Endothelial cell of umbilical vein (primary cell): ENCODE data around the gene RBM17. TPM values are rescaled to one million over a fixed set of nuclear protein-coding genes. Genes with fewer than 3 reads are reported as not detected.

ENCODE experiments used
- BruUV-seq: library from RNA; stranded (reverse); fragments of 400-500 nt; replicated peaks from 2 replicates; lab custom pipeline; 2021; lab: Mats Ljungman, UMichigan
- CTCF ChIA-PET: fragments of 300-600, 350-600 bp; sonication (Branson Sonifier 250); formaldehyde crosslinking; loops from one replicate; lab custom pipeline; 2021; ENCODE audit warnings: antibody characterized with exemption, inconsistent platforms; lab: Charles Lee
- POLR2A ChIA-PET: fragments of 300-600, 350-600 bp; sonication (Branson Sonifier 250); formaldehyde crosslinking; loops from one replicate; lab custom pipeline; 2021; ENCODE audit warnings: antibody characterized with exemption, inconsistent platforms; lab: Charles Lee
- DNase-seq: peaks from one replicate; pipeline ENCODE4 v3.0.0-alpha.2; 2011; ENCODE audit warnings: low read depth, low spot score
- FAIRE-seq: peaks from 2 replicates; lab custom pipeline; 2011; peaks lifted over from hg19 to GRCh38; lab: Jason Lieb, UNC
- H2AFZ ChIP-seq: 2 replicates; pipeline ENCODE4 v1.6.0; 2012; ENCODE audit warnings: low read depth, low read length, control low read depth, inconsistent platforms
- H3K27ac ChIP-seq: 2 replicates; pipeline ENCODE4 v1.5.1; 2011; ENCODE audit warnings: low read depth, mild to moderate bottlenecking, control low read depth, low read length, moderate library complexity; ENCODE audit not compliant: insufficient read depth
- H3K27me3 ChIP-seq, 2 experiments: 2 replicates each; pipeline versions ENCODE4 v1.6.0 to v1.6.1; 2011; ENCODE audit warnings: low read length in 2 of 2, mixed read lengths in 1 of 2; ENCODE audit not compliant: control insufficient read depth in 2 of 2, insufficient read depth in 2 of 2
- H3K36me3 ChIP-seq, 2 experiments: 2 replicates in 1 of 2; 3 replicates in 1 of 2; pipeline ENCODE4 v1.5.1; 2011; ENCODE audit warnings: low read length in 2 of 2, mild to moderate bottlenecking in 1 of 2, moderate library complexity in 1 of 2; ENCODE audit not compliant: control insufficient read depth in 2 of 2, insufficient read depth in 2 of 2; ENCODE audit errors: extremely low read depth in 1 of 2
- H3K4me1 ChIP-seq: 3 replicates; pipeline ENCODE4 v1.5.1; 2011; ENCODE audit warnings: mild to moderate bottlenecking, low read length; ENCODE audit not compliant: control insufficient read depth, insufficient read depth; ENCODE audit errors: extremely low read depth
- H3K4me2 ChIP-seq: 2 replicates; pipeline ENCODE4 v1.6.1; 2011; ENCODE audit warnings: low read length, control low read depth, mixed read lengths; ENCODE audit not compliant: insufficient read depth
- H3K4me3 ChIP-seq, 3 experiments: fragments of 200-600 bp in 1 of 3; sonication (generic), shearing (Covaris generic) in 1 of 3; replicated peaks in 1 of 3; 2 replicates each; pipeline ENCODE4 v1.5.1; 2011 to 2016; ENCODE audit warnings: control low read depth in 3 of 3, low read length in 3 of 3, mild to moderate bottlenecking in 2 of 3, inconsistent platforms in 1 of 3, low read depth in 1 of 3, moderate library complexity in 1 of 3; ENCODE audit not compliant: insufficient read depth in 1 of 3
- H3K79me2 ChIP-seq: 2 replicates; pipeline ENCODE4 v1.6.0; 2012; ENCODE audit warnings: low read length, inconsistent platforms; ENCODE audit not compliant: control insufficient read depth, insufficient read depth
- H3K9ac ChIP-seq: replicated peaks from 2 replicates; pipeline ENCODE3; 2011; ENCODE audit warnings: low read length, control low read depth; ENCODE audit not compliant: insufficient read depth; ENCODE audit errors: extremely low read depth
- H3K9me1 ChIP-seq: replicated peaks from 3 replicates; pipeline ENCODE4 v1.6.0; 2011; ENCODE audit warnings: mild to moderate bottlenecking, low read length; ENCODE audit not compliant: control insufficient read depth, insufficient read depth; ENCODE audit errors: extremely low read depth
- H3K9me3 ChIP-seq: replicated peaks from 2 replicates; pipeline ENCODE4 v1.5.1; 2012; ENCODE audit warnings: low read length, inconsistent platforms; ENCODE audit not compliant: control insufficient read depth, insufficient read depth
- H4K20me1 ChIP-seq: replicated peaks from 2 replicates; pipeline ENCODE3; 2011; ENCODE audit warnings: mild to moderate bottlenecking, low read length; ENCODE audit not compliant: control insufficient read depth, insufficient read depth; ENCODE audit errors: extremely low read depth
- CTCF ChIP-seq, 2 donors: IDR thresholded peaks; 1 replicate in 1 of 2; 2 replicates in 1 of 2; pipeline ENCODE4 v1.5.1; 2011; ENCODE audit warnings: low read length in 2 of 2, mild to moderate bottlenecking in 2 of 2, moderate library complexity in 2 of 2, control low read depth in 1 of 2, inconsistent platforms in 1 of 2, low read depth in 1 of 2; ENCODE audit not compliant: insufficient read depth in 1 of 2; ENCODE audit errors: extremely low read depth in 1 of 2
- EZH2 ChIP-seq: IDR thresholded peaks from 2 replicates; pipeline ENCODE4 v1.6.1; 2012; ENCODE audit warnings: borderline replicate concordance, low read depth, mild to moderate bottlenecking, moderate library complexity, low read length, inconsistent platforms; ENCODE audit not compliant: severe bottlenecking
- FOS ChIP-seq: IDR thresholded peaks from 2 replicates; pipeline ENCODE4 v1.6.1; 2011; ENCODE audit warnings: mild to moderate bottlenecking, low read length, moderate library complexity, borderline replicate concordance; ENCODE audit not compliant: insufficient read depth
- GATA2 ChIP-seq: IDR thresholded peaks from 2 replicates; pipeline ENCODE4 v1.7.0; 2011; ENCODE audit warnings: low read depth, mild to moderate bottlenecking, moderate library complexity, mixed read lengths, low read length; ENCODE audit not compliant: insufficient read length, insufficient read depth
- JUN ChIP-seq: IDR thresholded peaks from 2 replicates; pipeline ENCODE4 v1.6.1; 2011; ENCODE audit warnings: borderline replicate concordance, low read depth; ENCODE audit not compliant: insufficient read length, insufficient read depth
- MAX ChIP-seq: IDR thresholded peaks from 2 replicates; pipeline ENCODE4 v1.6.1; 2011; ENCODE audit not compliant: insufficient read depth, insufficient read length
- MYC ChIP-seq: IDR thresholded peaks from one replicate; pipeline ENCODE4 v1.6.1; 2011; ENCODE audit warnings: mild to moderate bottlenecking, low read depth, low read length
- POLR2A ChIP-seq: IDR thresholded peaks from 2 replicates; pipeline ENCODE4 v1.6.1; 2012; ENCODE audit warnings: low read depth, mild to moderate bottlenecking, control low read depth, low read length
- POLR2AphosphoS5 ChIP-seq: IDR thresholded peaks from 2 replicates; pipeline ENCODE4 v1.6.1; 2012; ENCODE audit warnings: low read depth, mild to moderate bottlenecking, control low read depth, low read length, moderate library complexity; ENCODE audit not compliant: insufficient read depth
- dilution Hi-C: fragments of 300-500 bp; cut with MboI; formaldehyde crosslinking; loops from one replicate; pipeline ENCODE4 v1.15.0; 2019; ENCODE audit warnings: low sequenced_read_pairs; ENCODE audit not compliant: extremely low pct_ligation_motif_present
- intact Hi-C: fragments of 100-400 bp; cut with micrococcal nuclease; formaldehyde crosslinking; loops from one replicate; pipeline ENCODE4 v1.10.0; 2022
- polyA plus RNA-seq, 4 experiments: library from polyadenylated mRNA; depleted of rRNA in 3 of 4; stranded (reverse) in 3 of 4; unstranded in 1 of 4; fragments of >200 nt; gene quantifications; 2 replicates each; pipeline versions ENCODE4 v1.2.1 to v1.2.3, GENCODE V29; 2011 to 2012; ENCODE audit warnings: missing spikeins in 1 of 4
- total RNA-seq: library from RNA; stranded (reverse); gene quantifications from 2 replicates; pipeline ENCODE4 v1.2.3, GENCODE V29; 2021

Gene RBM17
- total and polyA plus RNA-seq, 2 donors (not counting 3 experiments of a cell fraction or from before 2014, with no cell fraction given), result 23.1 to 148 TPM

- intact Hi-C loops (no loop called here), dilution Hi-C loops (no loop called here)
- Histone ChIP-seq H3K27ac (no peak overlapping the region), H3K9ac (no peak overlapping the region), H3K4me1 (no peaks in the 10 kb centered on the region), H4K20me1 (no peaks in the 10 kb centered on the region), H3K9me1 (no peaks in the 10 kb centered on the region), H3K79me2 (no peaks in the 10 kb centered on the region), H3K4me2 (no peak overlapping the region), H3K9me3 (no peaks in the 10 kb centered on the region), H3K4me3 (no peak overlapping the region), H2AFZ (no peak overlapping the region), H3K27me3 (peaks cover 7 to 8% of the 10 kb centered on the region in 2 experiments), H3K36me3 (no peaks in the 10 kb centered on the region)
- FAIRE-seq (no peak), DNase-seq (no peak)
- BruUV-seq, result no TSS peak
- CTCF ChIA-PET, result no interaction called here
- TF ChIP-seq POLR2AphosphoS5, result no peak
- no peak for TF ChIP-seq CTCF (IDR thresholded peaks at IDR 0.05; ENCODE audit: extremely low read depth in 1 of 2, insufficient read depth in 1 of 2, low read depth in 1 of 2, low read length in 2 of 2)
- no peak for TF ChIP-seq GATA2
- TF ChIP-seq JUN, result no peak
- no peak for TF ChIP-seq MAX
- TF ChIP-seq POLR2A, result no peak
- TF ChIP-seq FOS, result no peak
- no peak for TF ChIP-seq EZH2
- no peak for TF ChIP-seq MYC
- POLR2A ChIA-PET, result no interaction called here
Observed at GRCh38 chr10:6044060-6044459, 44.8 kb upstream of the RBM17 start.
